ENCODE data around the gene SPINT2. TPM values are rescaled to one million over a fixed set of nuclear protein-coding genes. Genes with fewer than 3 reads are reported as not detected.

SPINT2 gene
- total and polyA plus RNA-seq, 2 donors (not counting 1 experiment from before 2014, with no cell fraction given): 50.0 to 70.0 TPM

GRCh38 chr19:38326591-38326990, 62.2 kb downstream of the SPINT2 start:
- Histone ChIP-seq H3K27ac (ENCODE audit: low read length in 2 of 2) (no peak overlapping the region), H2AFZ (ENCODE audit: insufficient read depth, low read depth, low read length, poor library complexity, severe bottlenecking) (no peak overlapping the region), H4K20me1 (ENCODE audit: control insufficient read depth, insufficient read depth, low read length, poor library complexity, severe bottlenecking) (no peaks in the 10 kb centered on the region), H3K27me3 (replicated peaks in 1 of 4; ENCODE audit: control extremely low read depth in 1 of 4, control insufficient read depth in 3 of 4, insufficient read depth in 4 of 4, low read length in 3 of 4) (no peaks in the 10 kb centered on the region), H3K79me2 (ENCODE audit: control insufficient read depth, insufficient read depth, low read length) (no peaks in the 10 kb centered on the region), H3K4me1 (ENCODE audit: control insufficient read depth in 2 of 2, insufficient read depth in 2 of 2, low read length in 2 of 2) (no peaks in the 10 kb centered on the region), H3K9ac (ENCODE audit: low read length) (no peak overlapping the region), H3K9me3 (ENCODE audit: control extremely low read depth in 1 of 3, control insufficient read depth in 2 of 3, insufficient read depth in 1 of 3, low read length in 2 of 3) (no peaks in the 10 kb centered on the region), H3K4me2 (replicated peaks; ENCODE audit: low read depth, low read length, poor library complexity, severe bottlenecking) (no peak overlapping the region), H3K36me3 (replicated peaks in 1 of 2; ENCODE audit: control extremely low read depth in 1 of 2, control insufficient read depth in 1 of 2, extremely low read depth in 1 of 2, insufficient read depth in 2 of 2, low read length in 1 of 2) (peaks cover 1 to 14% of the 10 kb centered on the region in 2 experiments), H3K4me3 (ENCODE audit: control extremely low read depth in 1 of 5, extremely low read depth in 1 of 5, insufficient read depth in 1 of 5, low read depth in 2 of 5, low read length in 4 of 5) (no peak overlapping the region)
- Mint-ChIP-seq H3K4me3 (no peak overlapping the region), H3K27me3 (no peaks in the 10 kb centered on the region), H3K4me1 (peaks cover 2% of the 10 kb centered on the region), H3K27ac (no peak overlapping the region), H3K9me3 (ENCODE audit: insufficient read depth) (no peaks in the 10 kb centered on the region)
- TF ChIP-seq EZH2 (IDR thresholded peaks at IDR 0.05; ENCODE audit: borderline replicate concordance, insufficient read depth, low read depth, low read length, poor library complexity, severe bottlenecking) (no peak), CTCF (IDR thresholded peaks at IDR 0.05) (no peak)
- intact Hi-C loops (cut with micrococcal nuclease): no loop called here
- ATAC-seq (ENCODE audit: low read depth) (no peak), DNase-seq (no peak)
- 97% methylated on average over 22 of the region's 22 CpGs for WGBS (ENCODE audit: insufficient coverage)
- ChIA-PET CTCF (interaction anchor here (0.6 kb wide), 1 partner anchor 26 kb away, joined by 3 read pairs; no protein-coding TSS in a partner anchor), POLR2A (no interaction called here)

GRCh38 chr19:38329651-38330050, 65.3 kb downstream of the SPINT2 start:
- intact Hi-C loops (cut with micrococcal nuclease): loop anchor here (10.0 kb wide), 2 partner anchors 605 to 1115 kb away; partner anchors contain the start of genes ZNF383 and ZNF585B
- Histone ChIP-seq H4K20me1 (ENCODE audit: control insufficient read depth, insufficient read depth, low read length, poor library complexity, severe bottlenecking) (no peaks in the 10 kb centered on the region), H3K36me3 (replicated peaks in 1 of 2; ENCODE audit: control extremely low read depth in 1 of 2, control insufficient read depth in 1 of 2, extremely low read depth in 1 of 2, insufficient read depth in 2 of 2, low read length in 1 of 2) (peaks cover 1 to 11% of the 10 kb centered on the region in 2 experiments), H3K27ac (ENCODE audit: low read length in 2 of 2) (no peak overlapping the region), H3K9me3 (ENCODE audit: control extremely low read depth in 1 of 3, control insufficient read depth in 2 of 3, insufficient read depth in 1 of 3, low read length in 2 of 3) (no peaks in the 10 kb centered on the region), H3K4me3 (ENCODE audit: control extremely low read depth in 1 of 5, extremely low read depth in 1 of 5, insufficient read depth in 1 of 5, low read depth in 2 of 5, low read length in 4 of 5) (no peak overlapping the region), H3K4me2 (replicated peaks; ENCODE audit: low read depth, low read length, poor library complexity, severe bottlenecking) (no peak overlapping the region), H2AFZ (ENCODE audit: insufficient read depth, low read depth, low read length, poor library complexity, severe bottlenecking) (no peak overlapping the region), H3K79me2 (ENCODE audit: control insufficient read depth, insufficient read depth, low read length) (no peaks in the 10 kb centered on the region), H3K9ac (ENCODE audit: low read length) (no peak overlapping the region), H3K4me1 (ENCODE audit: control insufficient read depth in 2 of 2, insufficient read depth in 2 of 2, low read length in 2 of 2) (no peaks in the 10 kb centered on the region), H3K27me3 (replicated peaks in 1 of 4; ENCODE audit: control extremely low read depth in 1 of 4, control insufficient read depth in 3 of 4, insufficient read depth in 4 of 4, low read length in 3 of 4) (no peaks in the 10 kb centered on the region)
- Mint-ChIP-seq H3K27me3 (no peaks in the 10 kb centered on the region), H3K9me3 (ENCODE audit: insufficient read depth) (no peaks in the 10 kb centered on the region), H3K27ac (no peak overlapping the region), H3K4me3 (no peak overlapping the region), H3K4me1 (no peaks in the 10 kb centered on the region)
- ChIA-PET CTCF (interaction anchor here (2.7 kb wide), 1 partner anchor 86 kb away, joined by 15 read pairs; no protein-coding TSS in a partner anchor), POLR2A (interaction anchor here (0.6 kb wide), 1 partner anchor 202 kb away, joined by 4 read pairs; no protein-coding TSS in a partner anchor)
- ATAC-seq (ENCODE audit: low read depth): no peak
- WGBS (ENCODE audit: insufficient coverage): 96% methylated on average over 7 of the region's 7 CpGs
- TF ChIP-seq EZH2 (IDR thresholded peaks at IDR 0.05; ENCODE audit: borderline replicate concordance, insufficient read depth, low read depth, low read length, poor library complexity, severe bottlenecking) (no peak), CTCF (IDR thresholded peaks at IDR 0.05) (no peak)
- DNase-seq: no peak

All from B cell (primary cell).